Forelimb muscle (tissue), 1 donor: ENCODE measurements around the gene RPL37A. TPM values are rescaled to one million over a fixed set of nuclear protein-coding genes. Genes with fewer than 3 reads are reported as not detected.

ENCODE experiments used
- DNase-seq: peaks from one replicate; pipeline ENCODE4 v3.0.0-alpha.2; 2013; ENCODE audit warnings: low read depth
- polyA plus RNA-seq: library from polyadenylated mRNA; unstranded; fragments of 120-200 nt; gene quantifications from one replicate; pipeline ENCODE4 v1.2.1, GENCODE V29; 2013; ENCODE audit not compliant: insufficient read length

The RPL37A gene
- polyA plus RNA-seq = 4,827 TPM

- peak; percentile 93 for DNase-seq
These were observed at the start of gene RPL37A for GRCh38 chr2:216498379-216499352. TSS of gene RPL37A (plus strand) at chr2:216498844. CDS start at chr2:216498875, 31 bp downstream.

GRCh38 chr2:216450346-216450745, 48.3 kb upstream of the RPL37A start:
- DNase-seq = no peak

GRCh38 chr2:216450784-216451183, 47.9 kb upstream of the RPL37A start:
- no peak for DNase-seq

- DNase-seq = no peak
These were observed 44.6 kb upstream of the RPL37A start for GRCh38 chr2:216453955-216454614.

GRCh38 chr2:216463148-216463547, 35.5 kb upstream of the RPL37A start:
- DNase-seq = no peak

GRCh38 chr2:216464104-216464720, 34.4 kb upstream of the RPL37A start:
- no peak for DNase-seq

- no peak for DNase-seq
These were observed 33.0 kb upstream of the RPL37A start for GRCh38 chr2:216465579-216466195.

GRCh38 chr2:216467845-216468244, 30.8 kb upstream of the RPL37A start:
- DNase-seq = no peak

GRCh38 chr2:216469661-216470060, 29.0 kb upstream of the RPL37A start:
- no peak for DNase-seq

- DNase-seq = no peak
These were observed 25.5 kb upstream of the RPL37A start for GRCh38 chr2:216473187-216473586.

- DNase-seq = no peak
These were observed 23.5 kb upstream of the RPL37A start for GRCh38 chr2:216474925-216475670.

GRCh38 chr2:216475767-216476166, 22.9 kb upstream of the RPL37A start:
- DNase-seq = no peak

- DNase-seq = no peak
These were observed 21.2 kb upstream of the RPL37A start for GRCh38 chr2:216477283-216478035.

- no peak for DNase-seq
These were observed 20.5 kb upstream of the RPL37A start for GRCh38 chr2:216478151-216478550.

GRCh38 chr2:216478791-216479190, 19.9 kb upstream of the RPL37A start:
- DNase-seq = no peak

- no peak for DNase-seq
These were observed 18.4 kb upstream of the RPL37A start for GRCh38 chr2:216480221-216480620.

- no peak for DNase-seq
These were observed 16.0 kb upstream of the RPL37A start for GRCh38 chr2:216482640-216483039.

- no peak for DNase-seq
These were observed 13.4 kb upstream of the RPL37A start for GRCh38 chr2:216485237-216485636.

GRCh38 chr2:216485745-216486144, 12.9 kb upstream of the RPL37A start:
- no peak for DNase-seq

GRCh38 chr2:216486271-216486670, 12.4 kb upstream of the RPL37A start:
- no peak for DNase-seq
